Liver (tissue), 9 donors: ENCODE measurements around the gene PHF11. TPM values are rescaled to one million over a fixed set of nuclear protein-coding genes. Genes with fewer than 3 reads are reported as not detected.

Source experiments
- DNase-seq: peaks from one replicate; pipeline ENCODE4 v3.0.0-alpha.2; 2017; ENCODE audit warnings: low spot score
- H3K27ac ChIP-seq, 2 donors: one replicate each; pipeline ENCODE4 v1.7.0; 2013; ENCODE audit warnings: inconsistent platforms in 2 of 2, low read length in 2 of 2, control low read depth in 1 of 2, low read depth in 1 of 2, mild to moderate bottlenecking in 1 of 2
- H3K27me3 ChIP-seq, 4 donors: one replicate each; pipeline versions ENCODE4 v1.6.1 to v1.7.0; 2013; ENCODE audit warnings: low read length in 3 of 4, inconsistent platforms in 1 of 4, mild to moderate bottlenecking in 1 of 4, moderate library complexity in 1 of 4; ENCODE audit not compliant: control insufficient read depth in 4 of 4, insufficient read depth in 4 of 4
- H3K36me3 ChIP-seq, 4 donors: one replicate each; pipeline versions ENCODE4 v1.6.1 to v1.7.0; 2013; ENCODE audit warnings: low read length in 3 of 4, mild to moderate bottlenecking in 3 of 4, low read depth in 1 of 4, moderate library complexity in 1 of 4; ENCODE audit not compliant: control insufficient read depth in 4 of 4, insufficient read depth in 3 of 4
- H3K4me1 ChIP-seq, 4 donors: one replicate each; pipeline versions ENCODE4 v1.6.1 to v1.7.0; 2013; ENCODE audit warnings: low read length in 3 of 4, mild to moderate bottlenecking in 3 of 4, moderate library complexity in 1 of 4; ENCODE audit not compliant: control insufficient read depth in 4 of 4, insufficient read depth in 4 of 4
- H3K4me3 ChIP-seq, 3 donors: one replicate each; pipeline versions ENCODE4 v1.6.1 to v1.7.0; 2013; ENCODE audit warnings: low read length in 3 of 3, control low read depth in 1 of 3, low read depth in 1 of 3, mild to moderate bottlenecking in 1 of 3
- H3K9ac ChIP-seq, 2 donors: one replicate each; pipeline ENCODE4 v1.7.0; 2013; ENCODE audit warnings: low read length in 2 of 2, mild to moderate bottlenecking in 2 of 2, moderate library complexity in 2 of 2, control low read depth in 1 of 2, low read depth in 1 of 2
- H3K9me3 ChIP-seq, 4 donors: one replicate each; pipeline versions ENCODE4 v1.6.1 to v1.7.0; 2013; ENCODE audit warnings: low read length in 3 of 4; ENCODE audit not compliant: control insufficient read depth in 4 of 4
- EGR1 ChIP-seq, 2 donors: IDR thresholded peaks; 2 replicates each; pipeline ENCODE4 v1.6.1; 2016 to 2018; ENCODE audit warnings: antibody characterized with exemption in 2 of 2, low read depth in 2 of 2
- FOXA1 ChIP-seq: IDR thresholded peaks from 2 replicates; pipeline ENCODE4 v1.6.1; 2016; ENCODE audit warnings: antibody characterized with exemption
- FOXA2 ChIP-seq: IDR thresholded peaks from 2 replicates; pipeline ENCODE4 v1.6.1; 2016; ENCODE audit warnings: antibody characterized with exemption
- GABPA ChIP-seq, 2 donors: IDR thresholded peaks in 1 of 2; conservative IDR thresholded peaks in 1 of 2; 2 replicates each; pipeline ENCODE4 v1.6.1; 2016; ENCODE audit warnings: antibody characterized with exemption in 2 of 2, mild to moderate bottlenecking in 1 of 2, moderate library complexity in 1 of 2
- HNF4A ChIP-seq, 2 donors: conservative IDR thresholded peaks; 2 replicates each; pipeline ENCODE4 v1.6.1; 2016; ENCODE audit warnings: antibody characterized with exemption in 2 of 2, mild to moderate bottlenecking in 2 of 2
- HNF4G ChIP-seq: IDR thresholded peaks from 2 replicates; pipeline ENCODE4 v1.6.1; 2016; ENCODE audit warnings: antibody characterized with exemption
- JUND ChIP-seq, 2 donors: IDR thresholded peaks; 2 replicates each; pipeline ENCODE4 v1.6.1; 2016; ENCODE audit warnings: antibody characterized with exemption in 2 of 2
- NR2F2 ChIP-seq: IDR thresholded peaks from 2 replicates; pipeline ENCODE4 v1.6.1; 2016; ENCODE audit warnings: antibody characterized with exemption
- RAD21 ChIP-seq, 2 donors: IDR thresholded peaks; 2 replicates each; pipeline ENCODE4 v1.6.1; 2016; ENCODE audit warnings: antibody characterized with exemption in 2 of 2, mild to moderate bottlenecking in 2 of 2
- RXRA ChIP-seq, 2 donors: IDR thresholded peaks; 2 replicates each; pipeline ENCODE4 v1.6.1; 2017 to 2018; ENCODE audit warnings: antibody characterized with exemption in 2 of 2, mild to moderate bottlenecking in 1 of 2
- TAF1 ChIP-seq: conservative IDR thresholded peaks from 2 replicates; pipeline ENCODE4 v1.6.1; 2016; ENCODE audit warnings: antibody characterized with exemption, mild to moderate bottlenecking
- YY1 ChIP-seq: IDR thresholded peaks from 2 replicates; pipeline ENCODE4 v1.6.1; 2016; ENCODE audit warnings: antibody characterized with exemption, mild to moderate bottlenecking
- WGBS: extraction: QIAGEN DNeasy Blood & Tissue Kit; methylation state at CpG from one replicate; pipeline ENCODE4 v1.1.7; 2013; 5-methylcytosine and 5-hydroxymethylcytosine counted together
- polyA plus RNA-seq, 2 donors: library from polyadenylated mRNA; stranded (reverse) in 1 of 2; unstranded in 1 of 2; fragments of 200-250 nt in 1 of 2; fragments of >200 nt in 1 of 2; fragmentation: Nextera tagmentation in 1 of 2; extraction: Ambion mirVana in 1 of 2; gene quantifications; one replicate each; pipeline versions ENCODE4 v1.2.1 to v1.2.3, GENCODE V29; 2013 to 2015
- total RNA-seq, 2 donors: library from RNA; depleted of rRNA; stranded (reverse); fragments of >200 nt; gene quantifications; one replicate each; pipeline ENCODE4 v1.2.3, GENCODE V29; 2014
- TF ChIP-seq, protein P1 (sequence below): IDR thresholded peaks from 2 replicates; pipeline ENCODE4 v1.6.1; 2016; ENCODE audit warnings: antibody characterized with exemption
- TF ChIP-seq, protein P2 (sequence below): IDR thresholded peaks from 2 replicates; pipeline ENCODE4 v1.6.1; 2016; ENCODE audit warnings: antibody characterized with exemption
- TF ChIP-seq, protein P3 (sequence below): fragments of 150-350 bp; IDR thresholded peaks from 2 replicates; pipeline ENCODE4 v1.5.1; 2017; ENCODE audit warnings: improper control_type of control experiment, low read depth, low read length; ENCODE audit not compliant: missing input control
- TF ChIP-seq, protein P4 (sequence below): IDR thresholded peaks from 2 replicates; pipeline ENCODE4 v1.6.1; 2016; ENCODE audit warnings: antibody characterized with exemption
- donor health status: healthy.
- donor health status: healthy.
- donor health status: healthy.
- donor health status: healthy.
- donor health status: healthy.

The PHF11 gene
- total and polyA plus RNA-seq, 4 donors = 8.6 to 16.1 (median 11.5) TPM

DNA sequence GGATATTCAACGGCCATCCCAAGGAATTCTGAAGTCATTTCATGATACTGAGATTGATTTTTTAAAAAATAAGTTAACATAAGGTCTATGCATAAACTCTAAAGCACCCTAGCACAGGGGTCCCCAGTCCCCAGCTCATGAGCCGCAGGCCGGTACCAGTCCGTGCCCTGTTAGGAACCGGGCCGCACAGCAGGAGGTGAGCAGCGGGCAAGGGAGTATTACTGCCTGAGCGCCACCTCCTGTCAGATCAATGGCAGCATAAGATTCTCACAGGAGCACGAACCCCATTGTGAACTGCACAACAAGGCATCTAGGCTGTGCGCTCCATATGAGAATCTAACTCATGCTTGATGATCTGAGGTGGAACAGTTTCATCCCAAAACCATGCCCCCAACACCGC lies 58.6 kb downstream of the PHF11 start (continued):
- TF ChIP-seq, protein P1, sequence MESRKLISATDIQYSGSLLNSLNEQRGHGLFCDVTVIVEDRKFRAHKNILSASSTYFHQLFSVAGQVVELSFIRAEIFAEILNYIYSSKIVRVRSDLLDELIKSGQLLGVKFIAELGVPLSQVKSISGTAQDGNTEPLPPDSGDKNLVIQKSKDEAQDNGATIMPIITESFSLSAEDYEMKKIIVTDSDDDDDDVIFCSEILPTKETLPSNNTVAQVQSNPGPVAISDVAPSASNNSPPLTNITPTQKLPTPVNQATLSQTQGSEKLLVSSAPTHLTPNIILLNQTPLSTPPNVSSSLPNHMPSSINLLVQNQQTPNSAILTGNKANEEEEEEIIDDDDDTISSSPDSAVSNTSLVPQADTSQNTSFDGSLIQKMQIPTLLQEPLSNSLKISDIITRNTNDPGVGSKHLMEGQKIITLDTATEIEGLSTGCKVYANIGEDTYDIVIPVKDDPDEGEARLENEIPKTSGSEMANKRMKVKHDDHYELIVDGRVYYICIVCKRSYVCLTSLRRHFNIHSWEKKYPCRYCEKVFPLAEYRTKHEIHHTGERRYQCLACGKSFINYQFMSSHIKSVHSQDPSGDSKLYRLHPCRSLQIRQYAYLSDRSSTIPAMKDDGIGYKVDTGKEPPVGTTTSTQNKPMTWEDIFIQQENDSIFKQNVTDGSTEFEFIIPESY = no peak
- TF ChIP-seq YY1 (no peak), HNF4G (no peak), FOXA1 (no peak), NR2F2 (no peak)

GRCh38 chr13:49559006-49559405 lies 63.3 kb downstream of the PHF11 start:
- Histone ChIP-seq H3K4me1 (peaks cover 2 to 13% (median 10%) of the 10 kb centered on the region in 4 donors), H3K27ac (no peak overlapping the region), H3K4me3 (no peak overlapping the region), H3K9ac (no peak overlapping the region), H3K36me3 (peaks cover 2 to 9% (median 6%) of the 10 kb centered on the region in 4 donors), H3K27me3 (no peaks in the 10 kb centered on the region), H3K9me3 (no peaks in the 10 kb centered on the region)
- WGBS = over 99% methylated on average over 3 of the region's 3 CpGs
- TF ChIP-seq YY1 = no peak
- TF ChIP-seq FOXA1 = no peak
- TF ChIP-seq RAD21 (IDR thresholded peaks at IDR 0.05) = no peak
- TF ChIP-seq, protein P2, sequence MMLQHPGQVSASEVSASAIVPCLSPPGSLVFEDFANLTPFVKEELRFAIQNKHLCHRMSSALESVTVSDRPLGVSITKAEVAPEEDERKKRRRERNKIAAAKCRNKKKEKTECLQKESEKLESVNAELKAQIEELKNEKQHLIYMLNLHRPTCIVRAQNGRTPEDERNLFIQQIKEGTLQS = no peak
- TF ChIP-seq, protein P3, sequence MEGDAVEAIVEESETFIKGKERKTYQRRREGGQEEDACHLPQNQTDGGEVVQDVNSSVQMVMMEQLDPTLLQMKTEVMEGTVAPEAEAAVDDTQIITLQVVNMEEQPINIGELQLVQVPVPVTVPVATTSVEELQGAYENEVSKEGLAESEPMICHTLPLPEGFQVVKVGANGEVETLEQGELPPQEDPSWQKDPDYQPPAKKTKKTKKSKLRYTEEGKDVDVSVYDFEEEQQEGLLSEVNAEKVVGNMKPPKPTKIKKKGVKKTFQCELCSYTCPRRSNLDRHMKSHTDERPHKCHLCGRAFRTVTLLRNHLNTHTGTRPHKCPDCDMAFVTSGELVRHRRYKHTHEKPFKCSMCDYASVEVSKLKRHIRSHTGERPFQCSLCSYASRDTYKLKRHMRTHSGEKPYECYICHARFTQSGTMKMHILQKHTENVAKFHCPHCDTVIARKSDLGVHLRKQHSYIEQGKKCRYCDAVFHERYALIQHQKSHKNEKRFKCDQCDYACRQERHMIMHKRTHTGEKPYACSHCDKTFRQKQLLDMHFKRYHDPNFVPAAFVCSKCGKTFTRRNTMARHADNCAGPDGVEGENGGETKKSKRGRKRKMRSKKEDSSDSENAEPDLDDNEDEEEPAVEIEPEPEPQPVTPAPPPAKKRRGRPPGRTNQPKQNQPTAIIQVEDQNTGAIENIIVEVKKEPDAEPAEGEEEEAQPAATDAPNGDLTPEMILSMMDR = no peak
- no peak for DNase-seq

GRCh38 chr13:49560270-49561061 lies 64.7 kb downstream of the PHF11 start:
- Histone ChIP-seq H3K4me1 (peaks cover 2 to 13% (median 10%) of the 10 kb centered on the region in 4 donors), H3K27ac (no peak overlapping the region), H3K4me3 (no peak overlapping the region), H3K27me3 (no peaks in the 10 kb centered on the region), H3K9ac (no peak overlapping the region), H3K36me3 (peaks cover 3 to 9% (median 5%) of the 10 kb centered on the region in 4 donors), H3K9me3 (no peaks in the 10 kb centered on the region)
- DNase-seq = no peak
- WGBS = 39% methylated on average over 10 of the region's 10 CpGs
- TF ChIP-seq, protein P4, sequence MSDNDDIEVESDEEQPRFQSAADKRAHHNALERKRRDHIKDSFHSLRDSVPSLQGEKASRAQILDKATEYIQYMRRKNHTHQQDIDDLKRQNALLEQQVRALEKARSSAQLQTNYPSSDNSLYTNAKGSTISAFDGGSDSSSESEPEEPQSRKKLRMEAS = peak; percentile 12
- TF ChIP-seq JUND (IDR thresholded peaks at IDR 0.05) = no peak
- TF ChIP-seq HNF4A (conservative IDR thresholded peaks at IDR 0.05) = peak in 1 of 2 donors; percentile 32
- TF ChIP-seq, protein P1 = no peak
- no peak for TF ChIP-seq GABPA (IDR thresholded peaks at IDR 0.05 in 1 of 2, conservative IDR thresholded peaks at IDR 0.05 in 1 of 2)
- TF ChIP-seq HNF4G = no peak
- no peak for TF ChIP-seq NR2F2
- TF ChIP-seq RXRA (IDR thresholded peaks at IDR 0.05) = peak in 1 of 2 donors; percentile 39
- TF ChIP-seq FOXA1 = no peak
- TF ChIP-seq, protein P3 = peak; percentile 31
- no peak for TF ChIP-seq EGR1 (IDR thresholded peaks at IDR 0.05; ENCODE audit: low read depth in 2 of 2)
- TF ChIP-seq, protein P2 = no peak
- TF ChIP-seq RAD21 (IDR thresholded peaks at IDR 0.05) = peak; percentile 46 to 47
- no peak for TF ChIP-seq TAF1
- peak; percentile 9 for TF ChIP-seq FOXA2
